HEK293T (cell line): Measurements from ENCODE around the gene ADGRB3.

Source experiments
- CTCF ChIA-PET: fragments of 350-600 bp; formaldehyde crosslinking; extraction: SDS; loops from one replicate; lab custom pipeline; 2021; ENCODE audit warnings: antibody characterized with exemption, inconsistent platforms; lab: Yijun Ruan, JAX
- POLR2A ChIA-PET: fragments of 350-600 bp; formaldehyde crosslinking; extraction: SDS; loops from one replicate; lab custom pipeline; 2020; ENCODE audit warnings: antibody characterized with exemption, inconsistent platforms; lab: Yijun Ruan, JAX
- DNase-seq: peaks from one replicate; pipeline ENCODE4 v3.0.0; 2012; ENCODE audit warnings: mixed read lengths; ENCODE audit errors: extremely low spot score
- ARNT ChIP-seq: fragments of 450-650 bp; IDR thresholded peaks from 2 replicates; pipeline ENCODE4 v1.6.1; 2017; ENCODE audit warnings: mild to moderate bottlenecking
- BHLHE40 ChIP-seq: fragments of 450-650 bp; IDR thresholded peaks from 2 replicates; pipeline ENCODE4 v1.6.1; 2016; ENCODE audit warnings: mild to moderate bottlenecking, moderate library complexity, borderline replicate concordance
- CTBP1 ChIP-seq: fragments of 450-650 bp; IDR thresholded peaks from 2 replicates; pipeline ENCODE4 v1.6.1; 2016; ENCODE audit warnings: borderline replicate concordance
- ELF4 ChIP-seq: fragments of 450-650 bp; IDR thresholded peaks from 2 replicates; pipeline ENCODE4 v1.6.1; 2017; ENCODE audit warnings: antibody characterized with exemption
- FOXA1 ChIP-seq: fragments of 450-650 bp; IDR thresholded peaks from 2 replicates; pipeline ENCODE4 v1.6.1; 2016; ENCODE audit warnings: mild to moderate bottlenecking
- FOXK2 ChIP-seq: fragments of 450-650 bp; IDR thresholded peaks from 2 replicates; pipeline ENCODE4 v1.6.1; 2016; ENCODE audit warnings: mild to moderate bottlenecking
- FOXM1 ChIP-seq: fragments of 450-650 bp; IDR thresholded peaks from 2 replicates; pipeline ENCODE4 v1.6.1; 2017; ENCODE audit warnings: mild to moderate bottlenecking, borderline replicate concordance
- HDGF ChIP-seq: fragments of 450-650 bp; IDR thresholded peaks from 2 replicates; pipeline ENCODE4 v1.6.1; 2017; ENCODE audit warnings: antibody characterized with exemption, borderline replicate concordance
- L3MBTL2 ChIP-seq: fragments of 450-650 bp; conservative IDR thresholded peaks from 2 replicates; pipeline ENCODE4 v1.6.1; 2016; ENCODE audit warnings: mild to moderate bottlenecking
- LEF1 ChIP-seq: fragments of 450-650 bp; IDR thresholded peaks from 2 replicates; pipeline ENCODE4 v1.6.1; 2017; ENCODE audit warnings: mild to moderate bottlenecking, borderline replicate concordance
- NFRKB ChIP-seq: fragments of 450-650 bp; IDR thresholded peaks from 2 replicates; pipeline ENCODE4 v1.6.1; 2016; ENCODE audit warnings: mild to moderate bottlenecking, moderate library complexity
- SP1 ChIP-seq: fragments of 450-650 bp; IDR thresholded peaks from 2 replicates; pipeline ENCODE4 v1.6.1; 2017
- SUZ12 ChIP-seq: fragments of 450-650 bp; IDR thresholded peaks from 2 replicates; pipeline ENCODE4 v1.6.1; 2016; ENCODE audit warnings: mild to moderate bottlenecking
- TARDBP ChIP-seq: fragments of 450-650 bp; IDR thresholded peaks from 2 replicates; pipeline ENCODE4 v1.6.1; 2016
- ZNF384 ChIP-seq: fragments of 450-650 bp; IDR thresholded peaks from 2 replicates; pipeline ENCODE4 v1.6.1; 2016
- TF ChIP-seq, protein P1 (sequence below): fragments of 450-650 bp; IDR thresholded peaks from 2 replicates; pipeline ENCODE4 v1.6.1; 2016

ADGRB3 gene

DNA sequence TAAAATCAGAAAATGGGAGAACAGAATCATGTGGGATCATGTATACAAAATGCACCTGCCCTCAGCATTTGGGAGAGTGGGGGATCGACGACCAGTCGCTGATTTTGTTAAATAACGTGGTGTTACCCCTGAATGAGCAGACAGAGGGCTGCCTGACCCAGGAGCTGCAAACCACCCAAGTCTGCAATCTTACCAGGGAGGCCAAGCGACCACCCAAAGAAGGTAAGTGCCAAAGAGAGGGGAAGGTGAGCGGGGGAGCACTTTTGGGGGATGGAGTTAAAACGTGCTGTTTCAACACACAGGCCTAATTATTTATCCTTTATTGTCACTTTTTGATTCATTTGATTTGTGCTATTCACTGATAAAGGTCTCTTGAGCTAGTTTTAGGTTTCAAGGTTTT is 4.1 kb downstream of the ADGRB3 start:
- POLR2A ChIA-PET = no interaction called here
- DNase-seq = no peak
- CTCF ChIA-PET = interaction anchor here (0.6 to 0.7 kb wide), 2 partner anchors 138 to 263 kb away, joined by 3 read pairs; no protein-coding TSS in a partner anchor
- TF ChIP-seq BHLHE40 (no peak), ZNF384 (no peak), ARNT (no peak), FOXA1 (no peak), NFRKB (no peak), L3MBTL2 (no peak), CTBP1 (no peak)
- TF ChIP-seq, protein P1, sequence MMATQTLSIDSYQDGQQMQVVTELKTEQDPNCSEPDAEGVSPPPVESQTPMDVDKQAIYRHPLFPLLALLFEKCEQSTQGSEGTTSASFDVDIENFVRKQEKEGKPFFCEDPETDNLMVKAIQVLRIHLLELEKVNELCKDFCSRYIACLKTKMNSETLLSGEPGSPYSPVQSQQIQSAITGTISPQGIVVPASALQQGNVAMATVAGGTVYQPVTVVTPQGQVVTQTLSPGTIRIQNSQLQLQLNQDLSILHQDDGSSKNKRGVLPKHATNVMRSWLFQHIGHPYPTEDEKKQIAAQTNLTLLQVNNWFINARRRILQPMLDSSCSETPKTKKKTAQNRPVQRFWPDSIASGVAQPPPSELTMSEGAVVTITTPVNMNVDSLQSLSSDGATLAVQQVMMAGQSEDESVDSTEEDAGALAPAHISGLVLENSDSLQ = no peak

DNA sequence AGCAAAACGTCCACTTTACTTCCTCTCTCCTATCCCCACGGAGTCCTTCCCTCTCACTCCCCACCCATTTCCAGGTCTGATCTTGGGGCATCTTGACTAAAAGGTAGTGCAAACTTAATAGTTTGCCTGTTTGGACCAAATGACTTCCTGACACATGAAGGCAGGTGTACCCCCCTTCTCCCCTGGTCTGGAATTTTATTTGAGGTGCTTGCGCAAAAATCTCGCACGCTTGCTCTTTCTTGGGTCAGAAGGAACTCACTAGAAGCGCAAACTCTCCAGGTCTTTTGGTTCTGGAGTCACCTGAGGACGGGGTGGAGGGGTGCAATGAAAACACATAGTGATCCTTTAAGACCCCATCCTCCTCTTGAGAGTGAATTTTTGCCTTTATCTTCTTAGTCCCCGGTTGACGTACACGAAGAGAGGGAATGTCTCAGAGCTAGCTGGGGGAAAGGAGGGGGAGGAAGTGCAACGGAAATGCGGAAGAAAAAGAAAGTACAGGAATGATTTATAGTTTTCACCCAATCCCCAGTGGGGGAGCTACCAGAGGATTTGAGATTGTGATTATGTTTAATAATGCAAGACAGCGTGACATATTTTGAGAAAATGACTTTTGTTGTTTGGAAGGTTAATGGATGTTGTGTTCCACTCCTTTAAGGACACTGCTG is 4.9 kb downstream of the ADGRB3 start:
- CTCF ChIA-PET = interaction anchor here (0.6 kb wide), 2 partner anchors 57 to 262 kb away, joined by 3 to 5 read pairs; no protein-coding TSS in a partner anchor
- POLR2A ChIA-PET = no interaction called here
- TF ChIP-seq BHLHE40 (no peak), FOXA1 (no peak), FOXK2 (no peak), ZNF384 (no peak), LEF1 (no peak), SP1 (no peak), TARDBP (no peak), L3MBTL2 (no peak), SUZ12 (no peak), HDGF (no peak), FOXM1 (no peak), NFRKB (no peak), ARNT (no peak), CTBP1 (no peak), ELF4 (no peak)
- TF ChIP-seq, protein P1 = no peak
- no peak for DNase-seq

DNA sequence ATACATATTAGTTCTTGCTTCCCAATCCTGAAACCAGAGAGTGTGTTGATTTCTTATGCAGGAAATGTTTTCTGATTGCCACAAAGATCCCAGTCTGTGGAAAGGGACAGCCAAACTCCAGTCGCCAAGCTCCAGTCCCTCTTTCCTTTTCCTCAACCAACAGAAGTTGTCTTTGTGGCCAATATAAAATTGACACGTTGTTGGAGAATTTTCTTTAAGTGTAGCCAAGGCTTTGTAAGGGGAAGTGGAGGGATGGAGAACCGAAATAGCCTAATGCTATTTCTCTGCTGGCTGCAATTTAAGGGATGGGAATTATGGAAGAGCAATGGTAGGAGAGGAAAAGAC is 5.4 kb downstream of the ADGRB3 start:
- TF ChIP-seq, protein P1 = no peak
- no peak for TF ChIP-seq HDGF
- TF ChIP-seq CTBP1 = no peak
- no peak for TF ChIP-seq ZNF384
- TF ChIP-seq LEF1 = no peak
- no peak for TF ChIP-seq FOXK2
- TF ChIP-seq FOXM1 = no peak
- TF ChIP-seq SUZ12 = no peak
- TF ChIP-seq FOXA1 = no peak
- DNase-seq = no peak
- ChIA-PET POLR2A (no interaction called here), CTCF (interaction anchor here (0.6 kb wide), 1 partner anchor 56 kb away, joined by 5 read pairs; no protein-coding TSS in a partner anchor)

DNA sequence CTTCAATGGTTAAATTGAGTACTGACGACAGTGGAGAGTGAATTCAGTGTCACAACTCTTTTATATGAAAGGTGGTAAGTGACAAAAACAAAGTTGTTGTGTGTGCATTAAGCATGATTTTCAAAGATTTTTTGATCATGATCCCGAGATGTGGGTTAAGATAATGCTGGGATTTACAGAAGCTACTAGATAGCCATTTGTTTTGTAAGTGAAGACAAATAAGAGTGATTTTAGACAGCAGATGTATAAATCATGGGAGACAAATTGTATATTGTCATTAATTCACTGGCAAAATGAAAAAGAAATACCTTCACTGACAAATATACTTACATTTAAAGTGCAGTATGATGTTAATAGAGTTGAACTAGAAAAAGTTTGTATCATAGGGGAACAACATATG is 6.1 kb downstream of the ADGRB3 start:
- POLR2A ChIA-PET = no interaction called here
- CTCF ChIA-PET = interaction anchor here (1.5 kb wide), 1 partner anchor 138 kb away, joined by 5 read pairs; no protein-coding TSS in a partner anchor
- TF ChIP-seq BHLHE40 (no peak), SP1 (no peak), L3MBTL2 (no peak), ZNF384 (no peak), FOXM1 (no peak), HDGF (no peak), FOXA1 (no peak), TARDBP (no peak), SUZ12 (no peak), ELF4 (no peak), FOXK2 (no peak), NFRKB (no peak), LEF1 (no peak), CTBP1 (no peak), ARNT (no peak)
- TF ChIP-seq, protein P1 = no peak

DNA sequence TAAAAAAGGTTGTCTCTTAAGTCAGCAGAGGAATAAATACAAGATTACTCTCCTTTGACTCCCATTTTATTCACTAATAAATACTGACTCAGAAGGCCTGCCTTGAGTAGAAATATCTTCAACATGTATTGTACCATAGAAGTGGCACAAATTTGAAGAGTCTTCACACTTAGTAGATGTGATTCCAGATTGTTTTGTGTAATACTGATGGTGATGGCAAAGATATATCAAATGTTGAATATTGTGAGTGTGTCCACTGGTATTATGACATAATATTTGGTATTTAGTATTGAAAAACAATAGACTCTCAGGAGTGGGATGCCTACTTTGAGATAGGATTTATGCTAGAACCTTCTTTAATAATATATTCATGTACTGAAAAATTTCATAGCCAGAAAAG is 7.0 kb downstream of the ADGRB3 start:
- ChIA-PET POLR2A (no interaction called here), CTCF (interaction anchor here (1.5 kb wide), 1 partner anchor 137 kb away, joined by 5 read pairs; no protein-coding TSS in a partner anchor)
- DNase-seq = no peak
- TF ChIP-seq L3MBTL2 (no peak), SP1 (no peak), FOXA1 (no peak), ZNF384 (no peak), ARNT (no peak), ELF4 (no peak), LEF1 (no peak), CTBP1 (no peak), HDGF (no peak), TARDBP (no peak), BHLHE40 (no peak), FOXK2 (no peak), NFRKB (no peak), FOXM1 (no peak)
- TF ChIP-seq, protein P1 = no peak

More for the DNA sequence above, 6.1 kb downstream of the ADGRB3 start:
- no peak for DNase-seq
